Thyroid gland (tissue), 4 donors: ENCODE results near the gene SFT2D2. TPM values are rescaled to one million over a fixed set of nuclear protein-coding genes. Genes with fewer than 3 reads are reported as not detected.
A peak's percentile ranks its signal among the peaks of the same experiment; 100 is the strongest.

Experiments used
- DNase-seq, 2 donors: peaks; one replicate each; pipeline ENCODE4 v3.0.0-alpha.2; 2019
- H3K27ac ChIP-seq, 3 donors: fragments of 200-600 bp; sonication (generic); 1 replicate in 2 of 3; 2 replicates in 1 of 3; pipeline ENCODE4 v1.5.1; 2016 to 2019; ENCODE audit warnings: mild to moderate bottlenecking in 1 of 3, moderate library complexity in 1 of 3
- H3K27me3 ChIP-seq: fragments of 200-600 bp; sonication (generic); one replicate; pipeline ENCODE4 v1.5.1; 2019
- H3K36me3 ChIP-seq, 2 donors: fragments of 200-600 bp; sonication (generic); one replicate each; pipeline ENCODE4 v1.5.1; 2016 to 2019
- H3K4me1 ChIP-seq, 2 donors: fragments of 200-600 bp; sonication (generic); one replicate each; pipeline ENCODE4 v1.5.1; 2017 to 2019
- H3K4me3 ChIP-seq, 3 donors: fragments of 200-600 bp; sonication (generic); replicated peaks in 1 of 3; 1 replicate in 2 of 3; 2 replicates in 1 of 3; pipeline ENCODE4 v1.5.1; 2016; ENCODE audit warnings: mild to moderate bottlenecking in 1 of 3
- H3K9me3 ChIP-seq: fragments of 200-600 bp; sonication (generic); one replicate; pipeline ENCODE4 v1.5.1; 2017
- CTCF ChIP-seq, 6 experiments: fragments of 200-600 bp in 3 of 6; fragments of 450-650 bp in 3 of 6; sonication (generic) in 3 of 6; IDR thresholded peaks; one replicate each; pipeline ENCODE4 v1.5.1; 2016 to 2019; ENCODE audit warnings: antibody characterized with exemption in 6 of 6, mild to moderate bottlenecking in 2 of 6, inconsistent platforms in 1 of 6, moderate library complexity in 1 of 6
- POLR2A ChIP-seq, 2 donors: fragments of 450-650 bp; IDR thresholded peaks; one replicate each; pipeline ENCODE4 v1.6.1; 2017; ENCODE audit warnings: antibody characterized with exemption in 2 of 2, mild to moderate bottlenecking in 2 of 2, moderate library complexity in 1 of 2
- WGBS, 2 donors: methylation state at CpG; one replicate each; pipeline ENCODE4 v1.1.5; 2017; 5-methylcytosine and 5-hydroxymethylcytosine counted together
- intact Hi-C: fragments of 100-400 bp; cut with DNase I; formaldehyde crosslinking; loops from one replicate; pipeline ENCODE4 v1.15.1; 2023
- total RNA-seq, 4 donors: library from RNA; depleted of rRNA; stranded (reverse); fragments of >200 nt; gene quantifications; one replicate each; pipeline ENCODE4 v1.2.3, GENCODE V29; 2016

Gene SFT2D2
- total RNA-seq, 4 donors from 2014 or later, result 41.2 to 72.3 (median 53.9) TPM

GRCh38 chr1:168243198-168243597 is 17.4 kb downstream of the SFT2D2 start:
- 46 to 62% methylated on average over 2 of the region's 2 CpGs for WGBS, 2 donors
- H3K27ac ChIP-seq, result peak overlapping the region in 2 of 3 donors; percentile 56 to 67
- no peak overlapping the region for H3K4me3 ChIP-seq
- peaks cover 3 to 19% of the 10 kb centered on the region in 2 donors for H3K4me1 ChIP-seq
- no peak for TF ChIP-seq POLR2A (IDR thresholded peaks at IDR 0.05)
- no peak for TF ChIP-seq CTCF (IDR thresholded peaks at IDR 0.05)
- DNase-seq, result peak in 1 of 2 donors; percentile 18
- H3K36me3 ChIP-seq, result peaks cover 29 to 44% of the 10 kb centered on the region in 2 donors
- H3K9me3 ChIP-seq, result no peaks in the 10 kb centered on the region
- H3K27me3 ChIP-seq, result no peaks in the 10 kb centered on the region
- intact Hi-C loops, result no loop called here

GRCh38 chr1:168243636-168244212 is 17.9 kb downstream of the SFT2D2 start:
- Histone ChIP-seq H3K36me3 (peaks cover 29 to 39% of the 10 kb centered on the region in 2 donors), H3K4me3 (no peak overlapping the region), H3K27ac (peak overlapping the region; percentile 9 to 67 (median 56)), H3K27me3 (no peaks in the 10 kb centered on the region), H3K9me3 (no peaks in the 10 kb centered on the region), H3K4me1 (peaks cover 3 to 19% of the 10 kb centered on the region in 2 donors)
- intact Hi-C loops, result no loop called here
- DNase-seq, result no peak
- WGBS, 2 donors, result 55 to 61% methylated on average over 3 of the region's 3 CpGs
- TF ChIP-seq CTCF (IDR thresholded peaks at IDR 0.05), result no peak
- TF ChIP-seq POLR2A (IDR thresholded peaks at IDR 0.05), result no peak

- H3K36me3 ChIP-seq, result peaks cover 27 to 36% of the 10 kb centered on the region in 2 donors
These were observed 19.2 kb downstream of the SFT2D2 start for GRCh38 chr1:168245042-168245441.

GRCh38 chr1:168246506-168246905 is 20.7 kb downstream of the SFT2D2 start:
- TF ChIP-seq CTCF (IDR thresholded peaks at IDR 0.05), result no peak
- TF ChIP-seq POLR2A (IDR thresholded peaks at IDR 0.05), result no peak
- intact Hi-C loops, result no loop called here
- H3K4me3 ChIP-seq, result no peak overlapping the region
- no peak for DNase-seq
- H3K36me3 ChIP-seq, result peaks cover 36 to 37% of the 10 kb centered on the region in 2 donors
- peaks cover 3 to 19% of the 10 kb centered on the region in 2 donors for H3K4me1 ChIP-seq
- no peaks in the 10 kb centered on the region for H3K9me3 ChIP-seq
- H3K27me3 ChIP-seq, result no peaks in the 10 kb centered on the region
- 87 to 89% methylated on average over 5 of the region's 5 CpGs for WGBS, 2 donors
- H3K27ac ChIP-seq, result no peak overlapping the region

More at GRCh38 chr1:168245042-168245441, 19.2 kb downstream of the SFT2D2 start:
- DNase-seq, result no peak
- TF ChIP-seq CTCF (IDR thresholded peaks at IDR 0.05) (no peak), POLR2A (IDR thresholded peaks at IDR 0.05) (no peak)
- Histone ChIP-seq H3K4me3 (no peak overlapping the region), H3K4me1 (peaks cover 3 to 19% of the 10 kb centered on the region in 2 donors), H3K27ac (no peak overlapping the region), H3K9me3 (no peaks in the 10 kb centered on the region), H3K27me3 (no peaks in the 10 kb centered on the region)
- 94 to 96% methylated on average over 3 of the region's 3 CpGs for WGBS, 2 donors
- intact Hi-C loops, result no loop called here

- no peaks in the 10 kb centered on the region for H3K9me3 ChIP-seq
- no peak overlapping the region for H3K4me3 ChIP-seq
- H3K4me1 ChIP-seq, result no peaks in the 10 kb centered on the region
- no peak overlapping the region for H3K27ac ChIP-seq
- DNase-seq, result no peak
- intact Hi-C loops, result no loop called here
- no peaks in the 10 kb centered on the region for H3K27me3 ChIP-seq
- peaks cover 12 to 14% of the 10 kb centered on the region in 2 donors for H3K36me3 ChIP-seq
- TF ChIP-seq POLR2A (IDR thresholded peaks at IDR 0.05) (no peak), CTCF (IDR thresholded peaks at IDR 0.05) (no peak)
- WGBS, 2 donors, result 75 to 85% methylated on average over 3 of the region's 3 CpGs
These were observed 26.5 kb downstream of the SFT2D2 start for GRCh38 chr1:168252204-168252733.
